GM12892 (cell line): ENCODE results near the gene PIEZO1.

Experiments used
- DNase-seq: peaks from one replicate; pipeline ENCODE4 v3.0.0; 2011; ENCODE audit not compliant: insufficient read length
- FAIRE-seq: peaks from 2 replicates; lab custom pipeline; 2011; peaks lifted over from hg19 to GRCh38; lab: Jason Lieb, UNC
- POLR2A ChIP-seq: IDR thresholded peaks from 2 replicates; pipeline ENCODE4 v1.6.1; 2011; ENCODE audit warnings: low read depth, low read length, control low read depth
- POLR2AphosphoS5 ChIP-seq: IDR thresholded peaks from 2 replicates; pipeline ENCODE4 v1.6.1; 2011; ENCODE audit warnings: low read depth, low read length, control low read depth
- TAF1 ChIP-seq: IDR thresholded peaks from 2 replicates; pipeline ENCODE4 v1.6.1; 2011; ENCODE audit warnings: low read depth, mild to moderate bottlenecking, control low read depth, low read length, borderline replicate concordance

Gene PIEZO1

GRCh38 chr16:88807142-88807625 lies 22.2 kb upstream of the PIEZO1 start:
- no peak for FAIRE-seq
- TF ChIP-seq TAF1 (no peak), POLR2AphosphoS5 (no peak; the same call in 1 of the 2 replicates), POLR2A (peak; percentile 7; the same call in 1 of the 2 replicates)

DNA sequence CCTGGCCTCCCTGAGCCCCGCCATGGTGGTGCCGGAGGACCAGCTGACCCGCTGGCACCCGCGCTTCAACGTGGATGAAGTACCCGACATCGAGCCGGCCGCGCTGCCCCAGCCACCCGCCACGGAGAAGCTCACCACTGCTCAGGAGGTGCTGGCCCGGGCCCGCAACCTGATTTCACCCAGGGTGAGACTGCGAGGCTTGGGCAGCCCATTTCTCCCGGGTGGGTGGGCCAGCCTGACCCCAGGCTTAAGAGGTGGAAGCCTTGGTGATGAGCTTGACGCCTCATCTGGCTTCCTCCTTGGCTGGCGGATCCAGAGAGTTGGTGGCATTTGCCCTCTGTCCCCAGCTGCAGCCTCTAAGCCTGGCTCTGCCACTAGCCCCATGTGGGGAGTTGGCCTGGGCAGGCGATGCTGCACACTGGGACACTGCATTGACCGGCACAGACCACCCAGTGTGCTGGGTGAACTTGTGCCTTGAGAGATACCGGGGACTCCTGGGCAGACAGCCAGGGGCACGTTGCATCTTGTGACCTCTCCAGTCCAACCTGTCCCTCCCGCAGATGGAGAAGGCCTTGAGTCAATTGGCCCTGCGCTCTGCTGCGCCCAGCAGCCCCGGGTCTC lies 21.6 kb upstream of the PIEZO1 start:
- TF ChIP-seq POLR2AphosphoS5, result no peak
- TF ChIP-seq POLR2A, result no peak
- no peak for TF ChIP-seq TAF1
- FAIRE-seq (no peak), DNase-seq (no peak)

More at GRCh38 chr16:88807142-88807625, 22.2 kb upstream of the PIEZO1 start:
- no peak for DNase-seq

GRCh38 chr16:88805887-88806393 lies 20.9 kb upstream of the PIEZO1 start:
- DNase-seq (no peak), FAIRE-seq (no peak)

GRCh38 chr16:88805340-88805715 lies 20.3 kb upstream of the PIEZO1 start:
- no peak for DNase-seq
- FAIRE-seq, result no peak
- TF ChIP-seq TAF1 (no peak), POLR2A (no peak), POLR2AphosphoS5 (no peak)

More at GRCh38 chr16:88805887-88806393, 20.9 kb upstream of the PIEZO1 start:
- TF ChIP-seq POLR2A, result no peak
- no peak for TF ChIP-seq TAF1
- no peak; the same call in 1 of the 2 replicates for TF ChIP-seq POLR2AphosphoS5

- DNase-seq, result peak; percentile 76
- no peak for TF ChIP-seq TAF1
- TF ChIP-seq POLR2AphosphoS5, result no peak
- TF ChIP-seq POLR2A, result no peak; the same call in 1 of the 2 replicates
- FAIRE-seq, result no peak
Observed at GRCh38 chr16:88804552-88805339, 19.7 kb upstream of the PIEZO1 start.

- FAIRE-seq (no peak), DNase-seq (no peak)
- TF ChIP-seq TAF1 (no peak), POLR2AphosphoS5 (no peak), POLR2A (no peak; the same call in 1 of the 2 replicates)
Observed at GRCh38 chr16:88804173-88804551, 19.1 kb upstream of the PIEZO1 start.

GRCh38 chr16:88803264-88803987 lies 18.4 kb upstream of the PIEZO1 start, which contains the start of gene CDT1:
CDT1 (plus strand) TSS chr16:88803789; CDS start chr16:88803832, 43 bp downstream.
- TF ChIP-seq POLR2A (peak; percentile 62; the same call in 1 of the 2 replicates), POLR2AphosphoS5 (peak; percentile 48; the same call in 1 of the 2 replicates), TAF1 (0 out of 2 replicates have a peak, but pooled peaks have one; percentile 22)
- FAIRE-seq (peak; percentile 100), DNase-seq (peak; percentile 100)

DNA sequence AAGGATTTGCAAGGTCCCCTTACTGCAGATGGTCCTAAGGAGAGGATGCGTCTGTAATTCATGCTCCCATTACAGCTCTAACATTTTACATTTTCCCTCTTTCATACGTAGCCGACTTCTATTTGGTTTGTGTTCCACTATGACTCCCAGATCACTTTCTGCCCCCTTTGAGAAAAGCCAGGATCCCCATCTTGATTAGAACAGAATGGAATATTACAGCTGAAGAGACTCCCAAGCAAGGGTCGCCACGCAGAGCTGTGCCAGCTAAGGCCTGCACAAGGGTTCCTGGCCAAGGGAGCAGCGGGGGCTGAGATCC lies 15.2 kb upstream of the PIEZO1 start:
- TF ChIP-seq POLR2A, result no peak
- TF ChIP-seq TAF1, result no peak
- no peak for TF ChIP-seq POLR2AphosphoS5
- DNase-seq, result no peak
- no peak for FAIRE-seq

DNA sequence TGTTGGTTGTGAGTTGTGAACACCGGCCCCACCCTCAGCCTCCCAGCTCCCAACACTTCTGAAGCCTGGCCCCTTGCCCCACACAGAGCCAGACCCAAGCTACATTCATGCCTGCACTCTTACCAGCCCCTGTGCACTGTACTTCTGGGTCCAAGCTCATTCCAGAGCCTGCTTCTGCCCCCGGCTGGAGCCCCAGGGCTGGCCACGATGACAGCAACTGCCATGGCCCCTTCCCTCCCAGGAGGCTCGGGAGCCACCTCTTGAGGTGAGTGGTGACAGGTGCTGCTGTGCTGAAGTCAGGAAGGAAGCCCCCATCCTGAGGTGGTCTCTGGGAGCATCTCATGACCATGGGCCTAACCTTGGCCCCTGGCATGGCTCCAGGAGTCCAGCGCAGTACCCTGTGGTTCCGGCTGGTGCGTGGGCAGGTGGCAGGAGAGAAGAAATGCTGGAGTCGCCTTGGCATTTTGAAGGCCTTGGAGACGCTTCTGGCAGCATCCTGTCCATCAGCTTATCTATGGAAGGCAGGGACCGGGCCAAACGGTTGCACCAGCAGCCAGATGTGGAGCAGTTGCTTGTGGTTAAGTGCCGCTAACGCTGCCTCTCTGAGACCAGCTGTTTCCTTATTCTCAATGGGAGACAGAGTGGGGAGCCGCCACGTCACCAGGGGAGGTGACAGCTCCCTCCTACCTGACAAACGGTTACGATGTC lies 14.7 kb upstream of the PIEZO1 start:
- FAIRE-seq (no peak), DNase-seq (no peak)
- TF ChIP-seq TAF1, result no peak
- no peak for TF ChIP-seq POLR2A
- TF ChIP-seq POLR2AphosphoS5, result no peak

GRCh38 chr16:88798772-88799455 lies 13.9 kb upstream of the PIEZO1 start:
- DNase-seq, result no peak
- FAIRE-seq, result no peak
- no peak for TF ChIP-seq TAF1
- TF ChIP-seq POLR2A, result no peak
- TF ChIP-seq POLR2AphosphoS5, result no peak
